GM18868 (cell line): ENCODE results near the gene HPGDS.
"Not testable (repeated sequence)": the region's sequence is repeated elsewhere in the genome, so short reads cannot be mapped to it uniquely, and the experiment has no call there.

Experiments
- ATAC-seq: cut with Tn5 transposase; IDR thresholded peaks from one replicate; pipeline ENCODE4 v1.9.1; 2021; ENCODE audit warnings: mild to moderate bottlenecking, moderate library complexity; ENCODE audit not compliant: unreplicated experiment

The HPGDS gene

DNA sequence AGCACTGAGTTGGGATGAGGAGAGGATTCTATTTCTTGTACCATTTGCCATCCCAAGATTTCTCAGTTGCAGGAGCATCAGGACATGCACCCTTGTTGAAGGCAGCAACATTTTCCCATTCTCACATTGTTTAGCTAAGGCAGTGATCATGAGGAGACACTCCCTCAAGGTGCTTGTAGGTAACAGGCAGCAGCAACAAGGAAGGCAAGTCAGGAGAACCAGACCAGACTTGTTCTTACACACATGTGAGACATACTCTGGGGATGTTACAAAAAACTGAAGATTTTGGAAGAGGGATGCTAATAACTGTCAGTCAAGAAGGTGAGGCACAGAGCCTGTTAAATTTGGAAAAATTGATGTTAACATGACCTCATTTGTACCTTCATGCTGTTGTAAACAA is 15.5 kb upstream of the HPGDS start:
- no peak for ATAC-seq

DNA sequence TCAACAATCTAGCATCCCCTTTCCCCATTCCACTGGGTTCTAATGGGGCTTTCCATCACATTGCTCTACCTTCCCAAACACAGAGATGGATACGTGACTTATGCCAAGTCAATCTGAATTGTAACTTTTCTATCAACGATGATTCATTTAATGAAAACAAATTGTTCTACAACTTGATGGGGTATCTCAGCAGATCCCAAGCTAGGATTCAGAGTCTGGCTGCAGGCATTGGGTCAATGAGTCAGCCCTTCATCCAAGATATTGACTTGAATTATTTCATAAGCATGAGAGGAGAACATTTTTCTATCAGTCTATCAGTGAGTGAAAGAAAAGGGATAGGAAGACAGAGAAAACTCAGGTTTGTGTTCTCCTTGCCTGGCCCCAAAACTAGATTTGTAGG is 15.0 kb upstream of the HPGDS start:
- no peak for ATAC-seq

GRCh38 chr4:94356444-94356843 is 13.8 kb upstream of the HPGDS start:
- ATAC-seq, result no peak

DNA sequence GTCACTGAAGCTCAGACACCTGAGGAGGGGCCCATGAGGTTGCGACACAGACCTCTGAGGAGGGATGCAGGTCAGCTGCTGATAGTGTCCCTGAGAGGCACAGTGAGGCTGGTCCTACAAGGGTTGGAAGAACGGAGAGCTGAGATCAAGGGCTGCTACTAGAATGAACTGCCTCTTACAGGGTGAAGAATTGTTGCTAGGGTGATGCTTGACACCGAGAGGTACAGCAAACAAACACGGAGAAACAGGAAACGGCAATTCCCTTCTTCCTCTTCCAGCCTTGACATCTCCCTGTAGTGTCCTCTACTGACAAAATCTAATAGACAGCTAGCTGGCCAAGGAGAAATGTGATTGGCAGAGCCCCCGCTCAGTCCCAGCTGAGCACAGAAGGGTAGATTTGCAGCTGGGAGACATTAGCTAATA is 11.8 kb upstream of the HPGDS start:
- ATAC-seq, result no peak

DNA sequence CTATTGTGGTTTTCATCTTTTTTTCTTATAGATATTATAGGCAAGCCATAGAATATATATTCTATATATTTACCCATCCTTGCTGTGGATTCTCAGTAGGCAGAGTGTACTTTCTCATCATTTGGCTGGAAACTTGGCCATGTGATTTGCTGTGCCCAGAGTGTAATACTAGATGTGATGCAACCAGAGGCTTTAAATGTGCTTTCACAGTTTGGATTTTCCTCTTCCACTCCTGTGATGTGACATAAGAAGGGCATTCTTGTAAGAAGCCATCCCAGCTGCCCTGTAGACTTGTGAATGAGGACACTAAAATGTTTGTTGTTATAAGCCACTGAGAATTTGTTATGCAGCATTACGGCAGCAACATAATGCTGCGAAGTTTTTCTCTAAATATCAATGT is 10.4 kb upstream of the HPGDS start:
- no peak for ATAC-seq

DNA sequence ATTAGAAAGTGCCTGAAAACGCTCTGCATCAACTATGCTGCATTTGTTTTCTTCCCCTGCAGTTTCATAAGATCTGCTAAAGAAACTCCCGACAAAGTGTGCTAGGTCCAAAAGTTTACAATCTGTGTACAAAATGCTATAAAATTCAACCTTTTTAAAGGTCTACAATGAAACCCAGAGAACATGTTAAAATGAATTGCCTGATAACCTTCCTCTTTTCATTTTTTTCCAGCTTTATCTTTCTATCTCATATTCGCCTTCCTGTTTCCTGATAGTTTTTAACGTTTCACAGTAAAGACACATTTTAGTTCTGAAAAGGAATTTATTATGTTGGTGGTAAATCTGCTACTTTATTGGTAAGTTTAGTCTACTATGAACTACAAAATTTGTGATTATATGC is 9.5 kb upstream of the HPGDS start:
- no peak for ATAC-seq

- ATAC-seq, result no peak
These were observed 8.7 kb upstream of the HPGDS start for GRCh38 chr4:94351319-94351718.

- no peak for ATAC-seq
These were observed 7.5 kb upstream of the HPGDS start for GRCh38 chr4:94350095-94350494.

DNA sequence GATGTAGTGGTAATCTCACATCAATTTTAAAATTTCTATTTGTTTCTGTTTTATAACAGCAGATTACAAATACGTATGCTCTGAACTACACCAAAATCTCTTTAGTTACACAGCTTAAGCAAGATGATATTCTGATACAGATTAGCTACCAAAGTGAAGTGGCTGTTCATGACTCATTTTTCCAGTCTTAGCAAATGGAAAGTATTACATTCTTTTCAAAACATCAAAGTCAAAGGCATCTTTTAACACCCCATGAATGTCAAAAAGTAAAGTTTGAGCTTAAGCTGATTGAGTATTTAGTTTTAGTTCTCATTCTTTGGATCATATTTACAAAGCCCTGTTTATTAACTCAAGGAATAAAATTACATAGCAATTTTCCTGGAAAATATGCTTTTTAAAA is 6.6 kb upstream of the HPGDS start:
- ATAC-seq, result no peak

DNA sequence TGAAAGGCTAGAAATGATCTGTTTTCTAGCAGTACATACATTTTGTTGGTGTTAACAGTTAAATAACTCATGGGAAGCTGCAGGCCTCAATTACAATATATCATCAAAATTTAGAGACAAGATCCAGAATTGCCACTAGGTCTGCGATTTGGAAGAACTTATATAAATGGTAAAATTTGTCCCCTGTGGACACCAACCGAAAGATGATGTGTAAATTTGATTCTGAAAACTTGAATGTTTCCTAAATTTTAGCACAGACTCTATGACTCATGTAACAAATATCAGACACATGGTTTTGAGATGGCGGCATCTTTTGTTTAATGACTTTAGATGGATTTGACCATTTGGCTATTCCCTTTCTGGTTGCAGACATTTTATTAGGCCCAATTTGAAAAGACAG is 6.0 kb upstream of the HPGDS start:
- no peak for ATAC-seq

GRCh38 chr4:94346541-94346940 is 3.9 kb upstream of the HPGDS start:
- no peak for ATAC-seq

DNA sequence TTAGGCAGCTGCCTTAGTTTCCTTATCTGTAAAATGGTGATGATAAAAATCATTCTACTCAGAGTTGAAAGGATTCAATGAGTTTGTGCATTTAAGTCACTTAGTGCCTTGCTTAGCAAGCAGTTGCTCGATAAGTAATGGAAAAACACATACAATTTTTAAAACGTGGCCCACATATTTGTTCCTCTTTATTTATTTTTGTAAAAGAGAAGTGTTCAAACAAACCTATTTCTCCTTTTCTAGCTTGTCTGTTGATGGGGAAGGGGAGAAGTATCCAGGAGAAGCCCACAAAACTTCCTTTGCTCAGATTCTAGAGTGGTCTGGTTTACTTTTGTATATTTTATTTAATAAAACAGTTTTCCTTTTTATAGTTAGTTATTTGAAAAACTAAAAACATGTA is 3.3 kb upstream of the HPGDS start:
- ATAC-seq, result no peak

DNA sequence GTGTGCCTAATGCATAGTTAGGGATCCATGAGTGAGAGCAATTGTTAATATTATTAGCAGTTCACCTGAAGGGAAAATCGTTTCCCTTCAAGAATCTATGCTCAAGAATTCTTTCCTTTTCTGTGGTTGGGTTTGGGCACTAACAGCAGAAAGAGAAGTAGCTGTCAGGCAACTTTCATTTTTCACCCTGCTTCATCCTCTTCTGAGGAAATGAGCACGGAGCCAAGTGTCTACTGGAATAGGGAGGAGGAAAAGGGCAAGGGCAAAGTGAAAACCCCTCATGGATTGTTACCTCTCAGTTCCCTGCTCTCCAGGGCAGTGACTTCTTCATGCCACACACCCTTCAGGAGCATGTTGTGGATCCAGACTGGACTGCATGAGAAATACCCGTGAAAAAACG is 2.6 kb upstream of the HPGDS start:
- ATAC-seq, result no peak

DNA sequence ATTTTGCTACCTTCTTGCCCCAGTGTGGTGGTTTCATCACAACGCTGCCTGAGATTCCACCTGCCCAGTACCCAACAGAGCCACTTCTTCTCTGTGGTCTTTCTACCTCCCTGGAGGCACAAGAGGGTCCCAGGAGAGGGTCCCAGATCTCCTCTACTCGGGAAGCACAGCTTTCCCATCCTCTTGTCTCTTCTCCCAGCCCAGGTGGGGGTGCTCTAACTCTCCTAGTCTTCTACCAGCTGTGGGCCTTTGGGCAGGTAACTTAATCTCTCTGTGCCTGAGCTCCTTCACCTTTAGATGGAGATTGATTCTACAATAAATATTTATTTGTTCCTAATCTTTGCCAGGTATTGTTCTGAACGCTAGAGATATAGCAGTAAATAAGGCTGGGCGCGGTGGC is 1.8 kb upstream of the HPGDS start:
- ATAC-seq, result no peak

DNA sequence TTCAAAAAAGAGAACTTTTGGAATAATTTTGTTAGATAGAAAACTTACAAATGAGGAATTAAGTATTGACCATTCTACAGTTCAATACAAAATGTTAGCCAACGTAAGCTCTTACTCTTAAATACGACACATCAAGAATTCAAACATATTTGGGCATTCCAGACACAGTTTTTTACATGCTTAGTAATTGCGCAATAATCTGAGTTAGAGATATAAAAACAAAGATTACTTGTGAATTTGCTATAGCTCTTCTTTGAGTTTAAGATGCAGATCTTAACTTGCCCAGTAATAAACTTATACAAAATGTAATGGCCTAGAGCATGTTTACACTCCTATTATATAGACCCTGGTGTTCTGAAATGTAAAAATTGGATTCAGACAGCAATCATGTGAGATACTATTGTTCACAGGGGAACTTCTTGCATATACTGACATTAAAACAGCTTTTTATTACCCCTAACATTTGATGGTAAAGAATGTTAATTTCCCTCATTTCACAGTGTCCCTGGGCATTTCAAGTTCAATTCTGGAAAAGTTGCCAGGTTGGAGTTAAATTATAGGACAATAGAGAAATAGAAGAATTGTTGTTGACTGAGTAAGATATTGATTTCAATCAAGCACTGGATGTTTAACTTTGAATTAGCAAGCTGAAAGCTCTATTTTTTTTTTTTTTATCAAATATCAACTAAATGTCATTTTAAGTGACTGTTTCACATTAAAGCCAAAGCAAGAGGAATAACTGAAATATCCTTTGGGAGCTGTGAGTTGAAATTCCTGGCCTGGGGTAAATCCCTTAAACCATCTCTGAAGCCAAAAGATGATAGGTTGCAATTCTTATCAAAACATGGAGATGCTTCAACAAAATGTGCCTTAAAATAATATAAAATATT is 910 bp downstream of the HPGDS start:
- ATAC-seq, result no peak

GRCh38 chr4:94339779-94340178 is 2.9 kb downstream of the HPGDS start:
- no peak for ATAC-seq

DNA sequence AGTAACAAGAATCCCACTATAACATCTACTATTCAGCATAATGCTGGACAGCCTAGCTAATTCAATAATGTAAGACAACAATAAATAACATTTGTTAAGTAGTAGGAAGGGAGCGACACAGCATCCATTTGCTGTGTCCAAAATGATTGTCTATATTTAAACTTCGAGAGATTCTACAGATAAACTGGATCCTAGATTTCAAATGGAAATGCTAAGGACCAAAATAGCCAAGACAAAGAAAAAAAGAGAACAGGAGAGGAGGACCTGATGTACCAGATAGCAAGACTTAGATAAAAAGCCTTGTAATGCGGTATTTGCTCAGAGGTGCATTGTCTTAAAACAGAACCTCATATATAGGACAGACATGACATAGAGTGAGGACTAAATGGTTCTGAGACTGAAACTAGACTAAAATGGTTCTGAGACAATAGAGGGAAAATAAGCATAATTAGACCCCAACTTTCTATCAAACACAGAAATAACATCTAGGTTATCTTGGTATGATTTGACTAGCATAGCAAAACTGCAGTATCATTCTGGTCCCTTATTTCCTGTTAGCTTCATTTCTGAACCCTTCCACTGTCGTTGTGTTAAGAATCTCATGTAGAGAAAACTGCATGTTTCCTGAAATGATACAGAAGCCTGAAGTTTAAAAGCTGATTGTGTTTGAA is 3.8 kb downstream of the HPGDS start:
- peak; percentile 87 for ATAC-seq

- not testable (repeated sequence) for ATAC-seq
These were observed 5.8 kb downstream of the HPGDS start for GRCh38 chr4:94336791-94337190.

GRCh38 chr4:94336303-94336702 is 6.3 kb downstream of the HPGDS start:
- no peak for ATAC-seq

GRCh38 chr4:94334962-94335361 is 7.7 kb downstream of the HPGDS start:
- ATAC-seq, result no peak

- no peak for ATAC-seq
These were observed 8.2 kb downstream of the HPGDS start for GRCh38 chr4:94334476-94334875.

- no peak for ATAC-seq
These were observed 8.8 kb downstream of the HPGDS start for GRCh38 chr4:94333866-94334265.
